Measurements from ENCODE around the gene AAK1. TPM values are rescaled to one million over a fixed set of nuclear protein-coding genes. Genes with fewer than 3 reads are reported as not detected.

Gene AAK1
- polyA plus RNA-seq, 1 donor (not counting 4 experiments of a cell fraction or from before 2014, with no cell fraction given): 12.3 TPM

GRCh38 chr2:69489793-69490192 lies 153.7 kb downstream of the AAK1 start:
- Histone ChIP-seq H3K79me2 (ENCODE audit: control insufficient read depth, insufficient read depth, low read length) (no peaks in the 10 kb centered on the region), H3K27ac (ENCODE audit: control insufficient read depth, insufficient read depth, low read length) (no peak overlapping the region), H2AFZ (ENCODE audit: control insufficient read depth, low read length) (no peak overlapping the region), H3K9me1 (ENCODE audit: control insufficient read depth, extremely low read depth, insufficient read depth, low read length) (no peaks in the 10 kb centered on the region), H3K9ac (ENCODE audit: control insufficient read depth, extremely low read depth, insufficient read depth, low read length) (no peak overlapping the region), H3K4me3 (ENCODE audit: control insufficient read depth in 2 of 3, extremely low read depth in 1 of 3, insufficient read depth in 2 of 3, low read depth in 1 of 3, low read length in 3 of 3) (no peak overlapping the region), H4K20me1 (ENCODE audit: control insufficient read depth, extremely low read depth, insufficient read depth, low read length) (no peaks in the 10 kb centered on the region), H3K9me3 (ENCODE audit: control insufficient read depth, low read depth, low read length) (no peaks in the 10 kb centered on the region), H3K4me1 (ENCODE audit: control insufficient read depth, extremely low read depth, insufficient read depth, low read length) (no peaks in the 10 kb centered on the region), H3K27me3 (ENCODE audit: control insufficient read depth, extremely low read depth, insufficient read depth, low read length) (no peaks in the 10 kb centered on the region), H3K4me2 (ENCODE audit: control insufficient read depth, extremely low read depth, insufficient read depth, low read depth, low read length) (no peak overlapping the region), H3K36me3 (ENCODE audit: control insufficient read depth in 2 of 2, extremely low read depth in 1 of 2, insufficient read depth in 2 of 2, low read length in 2 of 2) (peaks cover 0 to 12% of the 10 kb centered on the region in 2 experiments)
- DNase-seq (ENCODE audit: low read depth, low spot score): no peak
- no peak for FAIRE-seq
- dilution Hi-C loops (cut with MboI; ENCODE audit: extremely low pct_ligation_motif_present, low sequenced_read_pairs): no loop called here
- TF ChIP-seq EZH2 (IDR thresholded peaks at IDR 0.05; ENCODE audit: low read length): no peak
- TF ChIP-seq CTCF (optimal IDR thresholded peaks at IDR 0.05 in 1 of 3, IDR thresholded peaks at IDR 0.05 in 1 of 3, conservative IDR thresholded peaks at IDR 0.05 in 1 of 3; ENCODE audit: extremely low read depth in 1 of 3, insufficient read depth in 2 of 3, low read length in 3 of 3): no peak

GRCh38 chr2:69483696-69484095 lies 159.8 kb downstream of the AAK1 start:
- Histone ChIP-seq H4K20me1 (ENCODE audit: control insufficient read depth, extremely low read depth, insufficient read depth, low read length) (no peaks in the 10 kb centered on the region), H3K4me1 (ENCODE audit: control insufficient read depth, extremely low read depth, insufficient read depth, low read length) (no peaks in the 10 kb centered on the region), H3K9me3 (ENCODE audit: control insufficient read depth, low read depth, low read length) (no peaks in the 10 kb centered on the region), H3K9ac (ENCODE audit: control insufficient read depth, extremely low read depth, insufficient read depth, low read length) (no peak overlapping the region), H3K4me3 (ENCODE audit: control insufficient read depth in 2 of 3, extremely low read depth in 1 of 3, insufficient read depth in 2 of 3, low read depth in 1 of 3, low read length in 3 of 3) (no peak overlapping the region), H3K27me3 (ENCODE audit: control insufficient read depth, extremely low read depth, insufficient read depth, low read length) (no peaks in the 10 kb centered on the region), H3K27ac (ENCODE audit: control insufficient read depth, insufficient read depth, low read length) (no peak overlapping the region), H3K36me3 (ENCODE audit: control insufficient read depth in 2 of 2, extremely low read depth in 1 of 2, insufficient read depth in 2 of 2, low read length in 2 of 2) (peaks cover 0 to 16% of the 10 kb centered on the region in 2 experiments), H3K9me1 (ENCODE audit: control insufficient read depth, extremely low read depth, insufficient read depth, low read length) (no peaks in the 10 kb centered on the region), H3K79me2 (ENCODE audit: control insufficient read depth, insufficient read depth, low read length) (no peaks in the 10 kb centered on the region), H2AFZ (ENCODE audit: control insufficient read depth, low read length) (no peak overlapping the region), H3K4me2 (ENCODE audit: control insufficient read depth, extremely low read depth, insufficient read depth, low read depth, low read length) (no peak overlapping the region)
- no peak for TF ChIP-seq CTCF (optimal IDR thresholded peaks at IDR 0.05 in 1 of 3, IDR thresholded peaks at IDR 0.05 in 1 of 3, conservative IDR thresholded peaks at IDR 0.05 in 1 of 3; ENCODE audit: extremely low read depth in 1 of 3, insufficient read depth in 2 of 3, low read length in 3 of 3)
- dilution Hi-C loops (cut with MboI; ENCODE audit: extremely low pct_ligation_motif_present, low sequenced_read_pairs): no loop called here
- no peak for DNase-seq (ENCODE audit: low read depth, low spot score)
- FAIRE-seq: no peak

Measured in keratinocyte (primary cell).